ENCODE measurements around the gene PGM1. TPM values are rescaled to one million over a fixed set of nuclear protein-coding genes. Genes with fewer than 3 reads are reported as not detected.

The PGM1 gene
- total RNA-seq, 1 experiment from 2014 or later, result 54.6 TPM

DNA sequence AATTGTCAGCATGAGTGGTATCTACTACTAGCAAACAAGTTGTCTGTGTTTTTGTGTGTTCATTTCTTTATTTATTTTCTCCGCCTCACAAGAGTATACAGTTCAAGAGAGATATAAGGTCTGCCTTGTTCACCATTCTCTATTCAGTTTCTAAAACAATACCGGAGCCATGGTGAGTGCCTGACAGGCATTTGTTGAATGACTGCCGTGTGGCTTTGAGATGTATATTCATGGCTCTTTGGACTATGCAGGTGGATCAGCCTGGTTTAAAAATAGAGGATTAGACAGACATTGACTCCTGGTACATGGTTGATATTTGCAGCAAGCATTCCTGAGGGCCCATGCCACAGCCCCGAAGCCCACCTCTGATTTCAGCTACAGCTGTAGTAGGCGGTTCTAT lies 89.7 kb downstream of the PGM1 start:
- Histone ChIP-seq H3K4me1 (ENCODE audit: control insufficient read depth in 1 of 2, insufficient read depth in 2 of 2, low read length in 2 of 2) (no peaks in the 10 kb centered on the region), H3K36me3 (ENCODE audit: control insufficient read depth in 1 of 2, insufficient read depth in 2 of 2, low read length in 2 of 2) (no peaks in the 10 kb centered on the region), H3K9me3 (ENCODE audit: control insufficient read depth in 1 of 2, insufficient read depth in 1 of 2, low read depth in 1 of 2, low read length in 2 of 2) (no peaks in the 10 kb centered on the region), H2AFZ (ENCODE audit: low read depth, low read length, poor library complexity, severe bottlenecking) (no peak overlapping the region), H3K4me3 (replicated peaks in 1 of 2; ENCODE audit: low read depth in 1 of 2, low read length in 2 of 2) (no peak overlapping the region), H3K9ac (ENCODE audit: low read length) (no peak overlapping the region), H3K27me3 (ENCODE audit: insufficient read depth, low read length) (no peaks in the 10 kb centered on the region), H3K9me2 (ENCODE audit: insufficient read depth) (no peaks in the 10 kb centered on the region), H3K4me2 (ENCODE audit: low read length) (no peak overlapping the region), H4K20me1 (ENCODE audit: insufficient read depth) (no peaks in the 10 kb centered on the region), H3K27ac (ENCODE audit: low read depth, low read length) (no peak overlapping the region), H3K79me2 (ENCODE audit: insufficient read depth, low read length) (no peaks in the 10 kb centered on the region)
- ATAC-seq (no peak), DNase-seq (ENCODE audit: low read depth, low spot score) (no peak)
- no TSS peak for BruUV-seq (replicated peaks)
- CTCF ChIA-PET, result interaction anchor here (2.8 to 3.2 kb wide), 2 partner anchors 9 kb away, joined by 11 to 15 read pairs; no protein-coding TSS in a partner anchor
- RAD21 ChIA-PET (ENCODE audit: low non-redundant PET in 1 of 2, low total read pairs in 2 of 2, uncharacterized antibody in 2 of 2, unreplicated experiment in 2 of 2), result no interaction called here
- intact Hi-C loops (cut with micrococcal nuclease), result no loop called here
- POLR2A ChIA-PET, result interaction anchor here (1.3 kb wide), 1 partner anchor 21 kb away, joined by 3 read pairs; no protein-coding TSS in a partner anchor
- TF ChIP-seq, protein P1, sequence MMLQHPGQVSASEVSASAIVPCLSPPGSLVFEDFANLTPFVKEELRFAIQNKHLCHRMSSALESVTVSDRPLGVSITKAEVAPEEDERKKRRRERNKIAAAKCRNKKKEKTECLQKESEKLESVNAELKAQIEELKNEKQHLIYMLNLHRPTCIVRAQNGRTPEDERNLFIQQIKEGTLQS (IDR thresholded peaks at IDR 0.05), result no peak
- TF ChIP-seq CBX3 (IDR thresholded peaks at IDR 0.05; ENCODE audit: low read depth) (no peak), FOSL1 (IDR thresholded peaks at IDR 0.05; ENCODE audit: low read depth) (no peak), RAD21 (IDR thresholded peaks at IDR 0.05; ENCODE audit: low read depth) (no peak), SRF (IDR thresholded peaks at IDR 0.05; ENCODE audit: low read depth) (no peak), YY1 (IDR thresholded peaks at IDR 0.05; ENCODE audit: extremely low read depth, insufficient replicate concordance, low read depth, low read length) (no peak), EGR1 (IDR thresholded peaks at IDR 0.05; ENCODE audit: low read depth) (no peak), ZFX (IDR thresholded peaks at IDR 0.05) (no peak), CEBPB (IDR thresholded peaks at IDR 0.05; ENCODE audit: low read depth) (no peak), EZH2 (IDR thresholded peaks at IDR 0.05) (no peak), TCF7L2 (IDR thresholded peaks at IDR 0.05; ENCODE audit: borderline replicate concordance, extremely low read depth, insufficient read depth, insufficient read length) (no peak), ZNF274 (IDR thresholded peaks at IDR 0.05; ENCODE audit: low read depth, low read length) (no peak), POLR2A (IDR thresholded peaks at IDR 0.05; ENCODE audit: borderline replicate concordance, extremely low read depth, insufficient read depth, insufficient read length) (no peak), EZH2phosphoT487 (IDR thresholded peaks at IDR 0.05; ENCODE audit: borderline replicate concordance) (no peak), SP1 (IDR thresholded peaks at IDR 0.05; ENCODE audit: low read depth) (no peak), SIN3A (IDR thresholded peaks at IDR 0.05; ENCODE audit: low read depth) (no peak)
- TF ChIP-seq, protein P2, sequence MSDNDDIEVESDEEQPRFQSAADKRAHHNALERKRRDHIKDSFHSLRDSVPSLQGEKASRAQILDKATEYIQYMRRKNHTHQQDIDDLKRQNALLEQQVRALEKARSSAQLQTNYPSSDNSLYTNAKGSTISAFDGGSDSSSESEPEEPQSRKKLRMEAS (IDR thresholded peaks at IDR 0.05), result no peak
- TF ChIP-seq, protein P3, sequence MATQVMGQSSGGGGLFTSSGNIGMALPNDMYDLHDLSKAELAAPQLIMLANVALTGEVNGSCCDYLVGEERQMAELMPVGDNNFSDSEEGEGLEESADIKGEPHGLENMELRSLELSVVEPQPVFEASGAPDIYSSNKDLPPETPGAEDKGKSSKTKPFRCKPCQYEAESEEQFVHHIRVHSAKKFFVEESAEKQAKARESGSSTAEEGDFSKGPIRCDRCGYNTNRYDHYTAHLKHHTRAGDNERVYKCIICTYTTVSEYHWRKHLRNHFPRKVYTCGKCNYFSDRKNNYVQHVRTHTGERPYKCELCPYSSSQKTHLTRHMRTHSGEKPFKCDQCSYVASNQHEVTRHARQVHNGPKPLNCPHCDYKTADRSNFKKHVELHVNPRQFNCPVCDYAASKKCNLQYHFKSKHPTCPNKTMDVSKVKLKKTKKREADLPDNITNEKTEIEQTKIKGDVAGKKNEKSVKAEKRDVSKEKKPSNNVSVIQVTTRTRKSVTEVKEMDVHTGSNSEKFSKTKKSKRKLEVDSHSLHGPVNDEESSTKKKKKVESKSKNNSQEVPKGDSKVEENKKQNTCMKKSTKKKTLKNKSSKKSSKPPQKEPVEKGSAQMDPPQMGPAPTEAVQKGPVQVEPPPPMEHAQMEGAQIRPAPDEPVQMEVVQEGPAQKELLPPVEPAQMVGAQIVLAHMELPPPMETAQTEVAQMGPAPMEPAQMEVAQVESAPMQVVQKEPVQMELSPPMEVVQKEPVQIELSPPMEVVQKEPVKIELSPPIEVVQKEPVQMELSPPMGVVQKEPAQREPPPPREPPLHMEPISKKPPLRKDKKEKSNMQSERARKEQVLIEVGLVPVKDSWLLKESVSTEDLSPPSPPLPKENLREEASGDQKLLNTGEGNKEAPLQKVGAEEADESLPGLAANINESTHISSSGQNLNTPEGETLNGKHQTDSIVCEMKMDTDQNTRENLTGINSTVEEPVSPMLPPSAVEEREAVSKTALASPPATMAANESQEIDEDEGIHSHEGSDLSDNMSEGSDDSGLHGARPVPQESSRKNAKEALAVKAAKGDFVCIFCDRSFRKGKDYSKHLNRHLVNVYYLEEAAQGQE (IDR thresholded peaks at IDR 0.05; ENCODE audit: low read depth), result no peak
- TF ChIP-seq, protein P4, sequence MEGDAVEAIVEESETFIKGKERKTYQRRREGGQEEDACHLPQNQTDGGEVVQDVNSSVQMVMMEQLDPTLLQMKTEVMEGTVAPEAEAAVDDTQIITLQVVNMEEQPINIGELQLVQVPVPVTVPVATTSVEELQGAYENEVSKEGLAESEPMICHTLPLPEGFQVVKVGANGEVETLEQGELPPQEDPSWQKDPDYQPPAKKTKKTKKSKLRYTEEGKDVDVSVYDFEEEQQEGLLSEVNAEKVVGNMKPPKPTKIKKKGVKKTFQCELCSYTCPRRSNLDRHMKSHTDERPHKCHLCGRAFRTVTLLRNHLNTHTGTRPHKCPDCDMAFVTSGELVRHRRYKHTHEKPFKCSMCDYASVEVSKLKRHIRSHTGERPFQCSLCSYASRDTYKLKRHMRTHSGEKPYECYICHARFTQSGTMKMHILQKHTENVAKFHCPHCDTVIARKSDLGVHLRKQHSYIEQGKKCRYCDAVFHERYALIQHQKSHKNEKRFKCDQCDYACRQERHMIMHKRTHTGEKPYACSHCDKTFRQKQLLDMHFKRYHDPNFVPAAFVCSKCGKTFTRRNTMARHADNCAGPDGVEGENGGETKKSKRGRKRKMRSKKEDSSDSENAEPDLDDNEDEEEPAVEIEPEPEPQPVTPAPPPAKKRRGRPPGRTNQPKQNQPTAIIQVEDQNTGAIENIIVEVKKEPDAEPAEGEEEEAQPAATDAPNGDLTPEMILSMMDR (IDR thresholded peaks at IDR 0.05 in 2 of 3, conservative IDR thresholded peaks at IDR 0.05 in 1 of 3; ENCODE audit: borderline replicate concordance in 1 of 3, insufficient read depth in 1 of 3, low read depth in 2 of 3, low read length in 2 of 3), result no peak
- TF ChIP-seq, protein P5, sequence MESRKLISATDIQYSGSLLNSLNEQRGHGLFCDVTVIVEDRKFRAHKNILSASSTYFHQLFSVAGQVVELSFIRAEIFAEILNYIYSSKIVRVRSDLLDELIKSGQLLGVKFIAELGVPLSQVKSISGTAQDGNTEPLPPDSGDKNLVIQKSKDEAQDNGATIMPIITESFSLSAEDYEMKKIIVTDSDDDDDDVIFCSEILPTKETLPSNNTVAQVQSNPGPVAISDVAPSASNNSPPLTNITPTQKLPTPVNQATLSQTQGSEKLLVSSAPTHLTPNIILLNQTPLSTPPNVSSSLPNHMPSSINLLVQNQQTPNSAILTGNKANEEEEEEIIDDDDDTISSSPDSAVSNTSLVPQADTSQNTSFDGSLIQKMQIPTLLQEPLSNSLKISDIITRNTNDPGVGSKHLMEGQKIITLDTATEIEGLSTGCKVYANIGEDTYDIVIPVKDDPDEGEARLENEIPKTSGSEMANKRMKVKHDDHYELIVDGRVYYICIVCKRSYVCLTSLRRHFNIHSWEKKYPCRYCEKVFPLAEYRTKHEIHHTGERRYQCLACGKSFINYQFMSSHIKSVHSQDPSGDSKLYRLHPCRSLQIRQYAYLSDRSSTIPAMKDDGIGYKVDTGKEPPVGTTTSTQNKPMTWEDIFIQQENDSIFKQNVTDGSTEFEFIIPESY (IDR thresholded peaks at IDR 0.05; ENCODE audit: extremely low read depth, insufficient replicate concordance, low read length), result no peak

All from HCT116 (cell line).